PC-3 (cell line): ENCODE data around the gene CORO2A. TPM values are rescaled to one million over a fixed set of nuclear protein-coding genes. Genes with fewer than 3 reads are reported as not detected.

Source experiments
- ATAC-seq: fragments of 200-7000 bp; cut with Tn5 transposase; 2 replicates; pipeline ENCODE4 v1.9.1; 2020; ENCODE audit warnings: mild to moderate bottlenecking, moderate library complexity
- BruUV-seq: library from RNA; stranded (reverse); fragments of 400-500 nt; replicated peaks from 2 replicates; lab custom pipeline; 2021; lab: Mats Ljungman, UMichigan
- CTCF ChIA-PET: fragments of 300-600 bp; sonication (Branson Sonifier 250); formaldehyde crosslinking; loops from one replicate; lab custom pipeline; 2022; ENCODE audit warnings: antibody characterized with exemption; lab: Charles Lee
- POLR2A ChIA-PET: fragments of 300-600 bp; sonication (Branson Sonifier 250); formaldehyde crosslinking; loops from one replicate; lab custom pipeline; 2022; ENCODE audit warnings: antibody characterized with exemption; ENCODE audit not compliant: unreplicated experiment; lab: Charles Lee
- DNase-seq: peaks from one replicate; pipeline ENCODE4 v3.0.0-alpha.2; 2015
- H2AFZ ChIP-seq: fragments of 300-600 bp; sonication (generic); 2 replicates; pipeline ENCODE4 v1.6.0; 2016; ENCODE audit warnings: antibody characterized with exemption, low read length
- H3F3A ChIP-seq: fragments of 300-600 bp; sonication (generic); one replicate; pipeline ENCODE4 v1.6.0; 2017; ENCODE audit warnings: antibody characterized with exemption, low read length, control low read depth, mild to moderate bottlenecking; ENCODE audit not compliant: unreplicated experiment
- H3K27ac ChIP-seq: fragments of 300-600 bp; sonication (generic); 2 replicates; pipeline ENCODE4 v1.5.1; 2016; ENCODE audit warnings: mild to moderate bottlenecking, low read length
- H3K27me3 ChIP-seq: fragments of 300-600 bp; sonication (generic); 2 replicates; pipeline ENCODE4 v1.6.1; 2016; ENCODE audit warnings: low read length, mixed read lengths
- H3K36me3 ChIP-seq: fragments of 300-600 bp; sonication (generic); 2 replicates; pipeline ENCODE4 v1.6.1; 2016; ENCODE audit warnings: low read depth, mixed run types, low read length, mixed read lengths
- H3K4me1 ChIP-seq: fragments of 300-600 bp; sonication (generic); 2 replicates; pipeline ENCODE4 v1.5.1; 2016; ENCODE audit warnings: low read length; ENCODE audit not compliant: insufficient read depth
- H3K4me2 ChIP-seq: fragments of 300-600 bp; sonication (generic); 2 replicates; pipeline ENCODE4 v1.6.0; 2016; ENCODE audit warnings: low read length
- H3K4me3 ChIP-seq: fragments of 300-600 bp; sonication (generic); 2 replicates; pipeline ENCODE4 v1.5.1; 2016; ENCODE audit warnings: mild to moderate bottlenecking, low read length, mixed read lengths
- H3K79me2 ChIP-seq: fragments of 300-600 bp; sonication (generic); 2 replicates; pipeline ENCODE4 v1.6.1; 2017; ENCODE audit warnings: low read length, mixed read lengths
- H3K9ac ChIP-seq: fragments of 300-600 bp; sonication (generic); 2 replicates; pipeline ENCODE4 v1.6.0; 2016; ENCODE audit warnings: mild to moderate bottlenecking, low read length
- H3K9me2 ChIP-seq: fragments of 300-600 bp; sonication (generic); replicated peaks from 2 replicates; pipeline ENCODE4 v1.6.1; 2016; ENCODE audit warnings: mixed run types, low read length, mixed read lengths
- H3K9me3 ChIP-seq: fragments of 300-600 bp; sonication (generic); 2 replicates; pipeline ENCODE4 v1.6.1; 2016; ENCODE audit warnings: low read length, mixed read lengths
- H4K20me1 ChIP-seq: fragments of 300-600 bp; sonication (generic); 2 replicates; pipeline ENCODE4 v1.6.1; 2016; ENCODE audit warnings: low read length, mixed read lengths
- CTCF ChIP-seq: fragments of 300-600 bp; sonication (generic); conservative IDR thresholded peaks from 2 replicates; pipeline ENCODE4 v1.5.1; 2017; ENCODE audit warnings: antibody characterized with exemption, low read depth, mild to moderate bottlenecking, low read length
- EZH2 ChIP-seq: fragments of 300-600 bp; sonication (generic); IDR thresholded peaks from one replicate; pipeline ENCODE4 v1.6.1; 2017; ENCODE audit warnings: antibody characterized with exemption, mild to moderate bottlenecking, low read length; ENCODE audit not compliant: unreplicated experiment
- EZH2phosphoT487 ChIP-seq: fragments of 300-600 bp; sonication (generic); IDR thresholded peaks from 2 replicates; pipeline ENCODE4 v1.6.1; 2018; ENCODE audit warnings: mild to moderate bottlenecking, antibody characterized with exemption, low read length, borderline replicate concordance
- intact Hi-C: fragments of 100-400 bp; cut with micrococcal nuclease; formaldehyde crosslinking; loops from 2 replicates; pipeline ENCODE4 v1.9.0; 2023
- total RNA-seq: library from RNA; depleted of rRNA; stranded (reverse); fragments of >200 nt; gene quantifications from 2 replicates; pipeline ENCODE4 v1.2.3, GENCODE V29; 2014

Gene CORO2A
- total RNA-seq, 1 experiment from 2014 or later, result 2.2 TPM

- H3K4me3 ChIP-seq, result no peak overlapping the region
- H3K36me3 ChIP-seq, result no peaks in the 10 kb centered on the region
- TF ChIP-seq EZH2, result no peak
- TF ChIP-seq CTCF, result no peak
- TF ChIP-seq EZH2phosphoT487, result no peak
- ATAC-seq, result no peak
- no peak overlapping the region for H3K4me2 ChIP-seq
- no peaks in the 10 kb centered on the region for H3F3A ChIP-seq
- POLR2A ChIA-PET, result no interaction called here
- no TSS peak for BruUV-seq
- no peaks in the 10 kb centered on the region for H3K79me2 ChIP-seq
- H3K9ac ChIP-seq, result no peak overlapping the region
- no peaks in the 10 kb centered on the region for H3K9me3 ChIP-seq
- peaks cover 39% of the 10 kb centered on the region for H3K4me1 ChIP-seq
- CTCF ChIA-PET, result no interaction called here
- no peak overlapping the region for H2AFZ ChIP-seq
- intact Hi-C loops, result loop anchor here (10.0 kb wide), 1 partner anchor 50 kb away; the partner anchor contains the start of gene CORO2A
- no peak for DNase-seq
- no peaks in the 10 kb centered on the region for H3K27me3 ChIP-seq
- H3K9me2 ChIP-seq, result no peaks in the 10 kb centered on the region
- H4K20me1 ChIP-seq, result no peaks in the 10 kb centered on the region
- no peak overlapping the region for H3K27ac ChIP-seq
Measured at GRCh38 chr9:98144631-98145030, 47.8 kb downstream of the CORO2A start.

DNA sequence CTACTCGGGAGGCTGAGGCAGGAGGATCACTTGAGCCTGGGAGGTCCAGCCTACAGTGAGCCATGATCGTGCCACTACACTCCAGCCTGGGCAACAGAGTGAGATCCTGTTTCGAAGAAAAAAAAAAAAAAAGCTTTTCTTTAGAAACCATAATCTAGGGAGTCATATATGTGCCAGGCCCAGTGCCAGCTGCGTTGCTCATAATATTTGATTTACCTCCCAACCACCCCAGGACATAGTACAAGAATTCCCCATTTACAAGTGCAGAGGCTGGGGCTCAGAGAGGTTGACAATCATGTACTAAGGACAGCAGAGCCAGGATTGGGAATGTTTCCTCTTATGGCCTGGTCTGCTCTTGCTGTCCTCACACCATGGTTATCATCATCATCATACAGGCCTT is 48.4 kb downstream of the CORO2A start:
- no peak overlapping the region for H3K27ac ChIP-seq
- H3K4me2 ChIP-seq, result no peak overlapping the region
- ATAC-seq (peak; percentile 10; the same call in 1 of the 2 replicates), DNase-seq (peak; percentile 48)
- H3F3A ChIP-seq, result no peaks in the 10 kb centered on the region
- POLR2A ChIA-PET, result interaction anchor here (0.5 kb wide), 1 partner anchor 22 kb away, joined by 3 read pairs; no protein-coding TSS in a partner anchor
- no peak overlapping the region for H2AFZ ChIP-seq
- TF ChIP-seq EZH2, result no peak
- no peak for TF ChIP-seq CTCF
- TF ChIP-seq EZH2phosphoT487, result no peak
- no peak overlapping the region for H3K4me3 ChIP-seq
- no peaks in the 10 kb centered on the region for H3K9me3 ChIP-seq
- no peak overlapping the region for H3K9ac ChIP-seq
- intact Hi-C loops, result loop anchor here (10.0 kb wide), 1 partner anchor 51 kb away; the partner anchor contains the start of gene CORO2A
- no peaks in the 10 kb centered on the region for H4K20me1 ChIP-seq
- no peaks in the 10 kb centered on the region for H3K79me2 ChIP-seq
- BruUV-seq, result no TSS peak
- CTCF ChIA-PET, result no interaction called here
- no peaks in the 10 kb centered on the region for H3K27me3 ChIP-seq
- no peaks in the 10 kb centered on the region for H3K9me2 ChIP-seq
- peaks cover 39% of the 10 kb centered on the region for H3K4me1 ChIP-seq
- H3K36me3 ChIP-seq, result no peaks in the 10 kb centered on the region

GRCh38 chr9:98142925-98143481 is 49.4 kb downstream of the CORO2A start:
- no peaks in the 10 kb centered on the region for H3K79me2 ChIP-seq
- intact Hi-C loops, result loop anchor here (10.0 kb wide), 1 partner anchor 52 kb away; the partner anchor contains the start of gene CORO2A
- CTCF ChIA-PET, result no interaction called here
- peak overlapping the region; percentile 36 for H3K27ac ChIP-seq
- H3K4me3 ChIP-seq, result no peak overlapping the region
- peak overlapping the region; percentile 26; the same call in 1 of the 2 replicates for H3K4me2 ChIP-seq
- H3K9me3 ChIP-seq, result no peaks in the 10 kb centered on the region
- no TSS peak for BruUV-seq
- H2AFZ ChIP-seq, result no peak overlapping the region
- H3K9ac ChIP-seq, result peak overlapping the region; percentile 27; the same call in 1 of the 2 replicates
- no peaks in the 10 kb centered on the region for H3K9me2 ChIP-seq
- no peaks in the 10 kb centered on the region for H3K27me3 ChIP-seq
- TF ChIP-seq EZH2phosphoT487 (no peak), EZH2 (no peak), CTCF (no peak)
- H3K36me3 ChIP-seq, result no peaks in the 10 kb centered on the region
- H3K4me1 ChIP-seq, result peaks cover 39% of the 10 kb centered on the region
- no peak for DNase-seq
- no peaks in the 10 kb centered on the region for H4K20me1 ChIP-seq
- ATAC-seq, result no peak
- no peaks in the 10 kb centered on the region for H3F3A ChIP-seq
- POLR2A ChIA-PET, result no interaction called here
